NB4 (cell line): ENCODE measurements around the gene HRAS.

Experiments used
- POLR2A ChIP-seq: IDR thresholded peaks from 2 replicates; pipeline ENCODE4 v1.6.1; 2011; ENCODE audit warnings: mild to moderate bottlenecking; ENCODE audit not compliant: insufficient read length; ENCODE audit errors: extremely low read depth
- TF ChIP-seq, protein P1 (sequence below): IDR thresholded peaks from one replicate; pipeline ENCODE4 v1.5.1; 2012; ENCODE audit warnings: low read depth, low read length

GRCh38 chr11:532527-532985, 2.8 kb downstream of the HRAS start:
- TF ChIP-seq, protein P1, sequence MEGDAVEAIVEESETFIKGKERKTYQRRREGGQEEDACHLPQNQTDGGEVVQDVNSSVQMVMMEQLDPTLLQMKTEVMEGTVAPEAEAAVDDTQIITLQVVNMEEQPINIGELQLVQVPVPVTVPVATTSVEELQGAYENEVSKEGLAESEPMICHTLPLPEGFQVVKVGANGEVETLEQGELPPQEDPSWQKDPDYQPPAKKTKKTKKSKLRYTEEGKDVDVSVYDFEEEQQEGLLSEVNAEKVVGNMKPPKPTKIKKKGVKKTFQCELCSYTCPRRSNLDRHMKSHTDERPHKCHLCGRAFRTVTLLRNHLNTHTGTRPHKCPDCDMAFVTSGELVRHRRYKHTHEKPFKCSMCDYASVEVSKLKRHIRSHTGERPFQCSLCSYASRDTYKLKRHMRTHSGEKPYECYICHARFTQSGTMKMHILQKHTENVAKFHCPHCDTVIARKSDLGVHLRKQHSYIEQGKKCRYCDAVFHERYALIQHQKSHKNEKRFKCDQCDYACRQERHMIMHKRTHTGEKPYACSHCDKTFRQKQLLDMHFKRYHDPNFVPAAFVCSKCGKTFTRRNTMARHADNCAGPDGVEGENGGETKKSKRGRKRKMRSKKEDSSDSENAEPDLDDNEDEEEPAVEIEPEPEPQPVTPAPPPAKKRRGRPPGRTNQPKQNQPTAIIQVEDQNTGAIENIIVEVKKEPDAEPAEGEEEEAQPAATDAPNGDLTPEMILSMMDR = no peak
- TF ChIP-seq POLR2A = no peak
